Middle frontal gyrus (tissue), 1 donor: ENCODE data around the gene RAD51B.

ENCODE experiments used
- DNase-seq: peaks from one replicate; pipeline ENCODE4 v3.0.0-alpha.2; 2015; ENCODE audit warnings: low spot score; ENCODE audit errors: extremely low spot score

The RAD51B gene

DNA sequence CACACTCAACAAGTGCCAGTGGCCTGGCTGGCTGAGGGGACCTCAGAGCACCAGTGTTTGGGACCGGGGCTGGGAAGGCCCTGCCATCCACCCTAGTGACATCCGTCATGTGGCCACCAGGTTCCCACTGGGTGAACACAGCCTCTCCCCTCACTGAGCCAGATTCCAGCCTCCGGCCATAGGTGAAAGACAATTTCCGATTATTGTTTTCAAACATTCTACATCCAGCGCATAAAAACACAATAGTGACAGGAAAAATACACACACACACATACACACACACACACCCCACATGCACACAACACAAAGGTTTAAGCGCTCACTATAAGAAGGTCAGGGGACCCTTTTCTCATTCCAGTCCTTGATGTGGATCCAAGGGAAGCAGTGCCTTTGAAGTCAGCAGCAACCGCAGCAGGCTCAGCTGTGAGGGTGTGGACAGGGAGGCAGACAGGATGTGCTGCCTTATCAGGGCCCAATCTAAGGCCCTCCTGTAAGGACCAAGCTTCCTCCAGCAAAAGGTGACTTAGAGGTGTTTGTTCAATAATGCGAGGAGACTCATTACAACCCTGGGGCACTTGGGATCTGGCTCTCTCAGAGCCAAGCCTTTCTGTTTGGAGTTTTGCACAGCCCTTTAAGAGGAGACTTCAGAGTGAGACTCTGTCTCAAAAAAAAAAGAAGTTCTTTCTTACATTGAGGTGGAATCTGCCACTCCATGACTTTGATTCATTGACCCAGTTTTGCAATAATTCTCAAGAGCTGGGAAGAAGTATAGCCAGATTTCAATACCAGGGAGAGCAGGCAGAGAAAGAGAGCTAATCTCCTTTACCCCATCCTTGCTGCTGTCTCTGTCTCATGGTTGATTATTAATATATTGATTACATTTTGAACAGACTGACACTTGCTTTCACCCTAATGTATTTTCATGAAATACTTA is 745.5 kb downstream of the RAD51B start:
- no peak for DNase-seq

GRCh38 chr14:68566075-68566474 is 746.5 kb downstream of the RAD51B start:
- no peak for DNase-seq

DNA sequence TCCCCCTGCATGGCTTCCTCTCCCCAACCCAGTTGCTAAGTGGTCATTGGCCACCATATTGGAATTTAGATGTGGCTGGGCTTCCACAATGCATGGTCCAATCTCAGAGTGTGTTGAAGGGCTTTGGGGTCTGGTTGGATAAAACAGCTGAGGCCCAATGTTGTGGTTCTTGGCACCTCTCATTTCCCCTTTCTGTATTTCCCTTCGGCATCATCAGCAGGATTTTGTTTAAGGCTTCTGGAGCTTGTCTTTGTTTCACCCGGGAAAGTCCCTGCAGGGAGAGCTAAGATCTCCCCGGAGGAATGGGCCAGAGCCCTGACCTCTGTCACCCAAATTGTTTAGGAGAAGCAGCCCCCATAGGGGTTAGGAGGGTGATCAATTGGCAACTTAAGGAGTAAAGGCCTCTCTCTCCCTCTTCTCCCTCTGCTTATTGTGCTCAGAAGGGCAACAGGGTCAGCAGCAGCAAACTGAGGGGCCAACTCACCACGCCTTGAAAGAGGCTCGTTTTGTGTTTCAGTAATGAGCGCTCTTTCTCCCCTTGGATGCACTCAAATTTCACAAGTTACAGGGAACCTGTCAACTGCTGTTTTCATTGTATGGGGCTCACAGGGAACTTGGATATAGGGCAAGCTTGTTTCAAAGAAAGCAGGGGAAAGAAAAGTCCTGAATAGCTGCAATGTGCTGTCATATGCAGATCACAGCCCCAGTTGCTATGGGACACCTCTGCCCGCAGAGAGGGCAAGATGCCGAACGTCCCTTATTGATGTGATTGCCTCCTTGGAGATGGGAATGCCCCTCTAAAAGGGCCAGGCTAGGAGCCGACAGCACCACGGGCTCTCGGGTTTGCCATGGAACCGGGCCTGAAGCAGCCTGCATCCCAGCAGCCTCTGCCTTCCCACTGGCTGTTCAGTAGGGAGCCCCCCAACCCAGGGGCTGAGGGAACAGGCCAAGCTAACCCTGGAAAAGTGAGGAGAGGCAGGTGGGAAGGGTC is 749.6 kb downstream of the RAD51B start:
- peak; percentile 31 for DNase-seq

DNA sequence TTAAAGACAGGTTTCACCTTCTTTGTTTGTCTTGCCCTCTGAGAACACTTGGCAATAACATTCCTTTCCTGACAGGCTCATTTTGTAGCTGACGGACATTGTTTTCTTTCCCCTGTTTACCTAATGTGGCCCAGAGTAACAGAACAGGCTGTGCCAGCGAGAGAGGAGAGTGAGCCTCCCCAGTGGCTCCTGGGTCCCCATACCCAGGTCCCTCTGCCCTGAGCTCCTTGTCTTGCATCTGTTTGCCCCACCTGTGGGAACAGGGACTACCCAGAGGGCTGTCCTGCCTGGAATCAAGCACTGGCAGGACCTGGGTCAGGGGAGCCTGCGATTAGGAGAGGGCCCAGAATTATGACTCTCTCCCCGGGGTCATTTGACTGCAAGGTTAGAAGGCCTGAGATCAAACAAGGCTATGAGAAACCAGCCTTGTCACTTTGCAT is 750.4 kb downstream of the RAD51B start:
- DNase-seq = no peak

DNA sequence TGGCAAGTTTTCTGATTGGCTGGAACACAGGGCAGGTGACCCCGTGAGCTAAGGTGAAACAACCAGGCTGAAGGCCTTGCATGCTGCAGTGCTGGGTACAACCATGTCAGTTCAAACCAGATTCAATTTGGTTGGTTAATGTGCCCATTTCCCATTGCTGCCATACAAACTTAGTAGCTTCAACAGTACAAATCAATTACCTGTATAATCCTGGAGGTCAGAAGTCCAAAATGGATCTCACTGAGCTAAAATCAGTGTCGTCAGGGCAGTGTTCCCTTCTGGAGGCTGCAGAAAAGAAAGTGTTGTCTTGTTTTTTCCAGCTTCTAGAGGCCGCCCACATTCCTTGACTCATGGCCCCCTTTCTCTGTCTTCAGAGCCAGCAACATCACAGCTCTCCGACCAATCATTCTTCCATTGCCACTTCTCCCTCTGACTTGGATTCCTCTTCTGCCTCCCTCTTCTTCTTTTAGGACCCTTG is 751.6 kb downstream of the RAD51B start:
- DNase-seq = no peak

- no peak for DNase-seq
Observed at GRCh38 chr14:68571928-68572525, 752.4 kb downstream of the RAD51B start.

GRCh38 chr14:68573126-68573525 is 753.5 kb downstream of the RAD51B start:
- DNase-seq = no peak

DNA sequence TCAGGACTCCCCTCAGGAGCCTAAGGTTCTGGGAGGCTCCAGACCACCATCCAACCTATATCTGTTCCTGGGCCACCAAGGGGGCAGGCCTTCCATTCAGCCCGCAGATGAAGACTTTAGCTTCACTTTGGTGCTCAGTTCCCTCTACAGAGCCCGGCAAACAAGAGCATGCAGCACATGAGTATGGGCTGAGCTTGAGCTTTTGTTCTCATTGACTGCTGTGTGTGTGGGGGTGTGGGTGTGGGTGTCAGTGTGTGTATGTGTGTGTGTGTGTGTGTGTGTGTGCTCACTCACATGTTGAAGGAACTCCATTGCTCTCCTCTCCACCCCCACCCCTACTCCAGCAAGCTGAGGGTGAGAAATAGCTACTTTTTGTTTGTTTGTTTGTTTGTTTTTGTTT is 754.1 kb downstream of the RAD51B start:
- no peak for DNase-seq

GRCh38 chr14:68574461-68574860 is 754.9 kb downstream of the RAD51B start:
- DNase-seq = no peak

DNA sequence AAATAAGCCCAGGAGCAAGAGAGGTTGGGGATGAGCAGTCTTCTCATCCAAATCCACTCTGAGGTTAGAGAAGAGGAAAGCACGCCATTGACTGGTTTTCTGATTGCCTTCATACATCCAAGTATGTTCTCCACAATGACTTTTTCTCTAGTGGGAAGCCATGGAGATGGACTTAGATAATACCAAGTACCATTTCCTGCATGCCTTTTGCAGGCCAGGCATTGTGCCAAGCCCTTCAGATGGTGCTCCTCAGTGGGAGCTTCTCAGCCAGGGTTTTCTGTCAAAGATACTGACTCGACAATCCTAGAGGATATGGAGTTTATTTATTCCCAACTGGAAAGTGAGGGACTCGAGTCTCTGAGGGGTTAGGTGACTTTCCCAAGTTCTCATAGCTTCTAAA is 755.3 kb downstream of the RAD51B start:
- DNase-seq = no peak

- no peak for DNase-seq
Observed at GRCh38 chr14:68575426-68575825, 755.8 kb downstream of the RAD51B start.

DNA sequence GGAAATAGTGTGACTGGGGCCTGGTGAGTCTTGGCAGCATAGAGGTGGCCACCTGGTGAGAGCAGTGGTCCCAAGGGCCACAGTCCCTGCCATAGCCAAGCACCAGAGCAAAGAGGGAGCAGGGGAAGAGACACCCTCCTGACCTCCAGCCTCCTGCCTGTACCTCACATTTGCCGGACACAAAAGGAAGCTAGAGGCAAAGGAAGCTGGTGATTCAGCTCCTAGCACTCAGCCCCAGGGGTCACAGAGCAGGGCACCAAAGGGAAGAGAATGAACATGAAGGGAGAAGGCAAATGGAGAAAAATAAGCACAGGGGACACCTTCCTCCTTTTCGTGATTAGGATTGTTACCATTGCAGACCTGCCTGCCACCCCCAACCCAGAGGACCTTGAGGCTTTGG is 756.5 kb downstream of the RAD51B start:
- DNase-seq = no peak

DNA sequence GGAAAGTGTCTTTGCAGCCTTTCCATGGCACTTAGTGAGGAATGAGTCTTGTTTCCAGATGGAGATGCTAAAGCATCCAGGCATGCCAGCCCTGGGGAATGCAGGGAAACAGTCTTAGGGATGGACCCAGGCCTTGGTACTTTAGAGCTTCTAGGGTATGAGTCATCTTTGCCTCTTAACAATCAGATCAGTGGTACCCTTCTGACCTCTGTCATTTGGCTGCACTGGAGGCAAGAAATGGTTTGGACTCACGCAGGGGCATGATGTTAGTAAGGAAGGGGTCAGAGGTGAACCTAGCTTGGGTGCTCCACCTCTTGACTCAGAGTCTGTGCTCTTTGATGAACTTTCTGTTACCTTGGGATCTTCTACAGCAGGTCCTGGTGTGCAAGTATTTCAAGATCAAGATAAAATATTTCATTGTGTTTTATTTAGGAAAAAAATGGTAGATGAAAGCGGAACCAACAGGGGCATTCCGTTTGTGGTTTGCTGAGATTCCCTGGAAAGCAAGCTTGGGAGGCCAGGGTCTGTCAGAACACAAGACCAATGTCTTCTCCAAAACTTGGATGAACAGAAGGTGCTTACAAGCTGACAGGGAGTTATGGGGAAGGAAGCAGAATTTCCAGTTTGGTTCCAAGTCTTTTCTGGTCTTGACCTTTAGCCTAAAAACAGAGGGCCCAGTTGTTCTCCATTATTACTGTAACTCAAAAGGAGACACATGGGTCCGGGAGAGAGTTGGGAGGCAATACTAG is 757.1 kb downstream of the RAD51B start:
- DNase-seq = no peak

GRCh38 chr14:68577802-68578541 is 758.4 kb downstream of the RAD51B start:
- no peak for DNase-seq

- DNase-seq = no peak
Observed at GRCh38 chr14:68578597-68578996, 759.0 kb downstream of the RAD51B start.

GRCh38 chr14:68580096-68580645 is 760.6 kb downstream of the RAD51B start:
- no peak for DNase-seq

- DNase-seq = no peak
Observed at GRCh38 chr14:68580671-68581070, 761.1 kb downstream of the RAD51B start.

DNA sequence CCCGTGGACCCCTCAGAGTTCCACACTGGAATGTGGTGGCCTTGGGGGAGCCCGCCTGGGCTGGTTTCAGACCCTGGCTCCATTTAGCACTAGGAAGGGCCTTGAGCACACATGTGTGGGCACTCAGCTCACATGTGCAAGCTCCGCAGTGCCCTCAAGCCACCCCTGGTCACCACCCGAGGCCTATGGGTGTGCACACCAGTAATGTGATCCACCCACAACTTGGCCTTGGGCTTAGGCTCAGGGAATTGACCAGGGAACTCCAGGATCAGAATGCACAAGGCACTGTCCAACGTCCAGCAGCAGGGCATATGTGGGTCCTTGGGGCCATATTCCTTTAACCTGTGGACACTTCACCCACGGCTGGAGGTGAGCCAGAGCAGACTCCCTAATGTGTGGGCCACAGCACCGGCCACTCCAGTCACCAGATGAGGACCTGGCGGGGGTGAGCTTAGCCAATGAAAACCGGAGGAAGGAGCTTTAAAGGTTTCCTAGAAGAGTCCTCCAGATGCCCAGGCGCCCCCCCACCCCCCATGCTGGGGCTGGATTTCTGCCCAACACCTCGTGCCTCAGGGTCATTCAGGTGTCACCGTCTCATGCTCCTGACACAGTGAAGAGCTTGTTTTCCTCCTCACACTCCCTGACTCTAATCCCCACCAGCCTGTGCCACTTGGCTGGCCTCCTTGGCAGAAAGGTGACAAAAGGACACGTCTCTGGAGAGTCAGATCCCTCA is 764.1 kb downstream of the RAD51B start:
- DNase-seq = no peak

GRCh38 chr14:68584786-68585185 is 765.2 kb downstream of the RAD51B start:
- DNase-seq = no peak
